ENCODE results near the gene DAPL1.

Gene DAPL1

GRCh38 chr2:158776231-158776630 lies 18.9 kb upstream of the DAPL1 start:
- ChIA-PET CTCF (interaction anchor here (1.0 to 1.8 kb wide), 3 partner anchors 11 to 22 kb away, joined by 3 to 4 read pairs (median 3); no protein-coding TSS in a partner anchor), POLR2A (no interaction called here)
- DNase-seq (ENCODE audit: extremely low spot score): no peak

DNA sequence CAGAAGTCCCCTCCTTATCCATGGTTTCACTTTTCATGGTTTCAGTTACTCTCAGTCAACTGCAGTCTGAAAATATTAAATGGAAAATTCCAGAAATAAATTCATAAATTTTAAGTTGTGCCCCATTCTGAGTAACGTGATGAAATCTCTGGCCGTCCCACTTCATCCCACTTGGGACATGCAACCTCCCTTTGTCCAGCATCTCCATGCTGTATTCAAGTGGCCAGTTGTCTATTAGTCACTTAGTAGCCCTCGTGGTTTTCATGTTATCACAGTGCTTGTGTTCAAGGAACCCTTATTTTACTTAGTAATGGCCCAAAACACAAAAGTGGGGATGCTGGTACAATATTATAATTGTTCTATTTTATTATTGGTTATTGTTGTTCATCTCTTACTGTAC lies 18.0 kb upstream of the DAPL1 start:
- CTCF ChIA-PET: interaction anchor here (1.8 kb wide), 1 partner anchor 12 kb away, joined by 4 read pairs; no protein-coding TSS in a partner anchor
- no peak for TF ChIP-seq CTCF (IDR thresholded peaks at IDR 0.05; ENCODE audit: control extremely low read depth, extremely low read depth, low read depth, missing control alignments)
- POLR2A ChIA-PET: no interaction called here
- DNase-seq (ENCODE audit: extremely low spot score): no peak

More at GRCh38 chr2:158776231-158776630, 18.9 kb upstream of the DAPL1 start:
- no peak for TF ChIP-seq CTCF (IDR thresholded peaks at IDR 0.05; ENCODE audit: control extremely low read depth, extremely low read depth, low read depth, missing control alignments)

GRCh38 chr2:158778243-158778642 lies 16.9 kb upstream of the DAPL1 start:
- no peak for TF ChIP-seq CTCF (IDR thresholded peaks at IDR 0.05; ENCODE audit: control extremely low read depth, extremely low read depth, low read depth, missing control alignments)
- no peak for DNase-seq (ENCODE audit: extremely low spot score)
- CTCF ChIA-PET: no interaction called here
- POLR2A ChIA-PET: no interaction called here

- DNase-seq (ENCODE audit: extremely low spot score): no peak
- POLR2A ChIA-PET: no interaction called here
- CTCF ChIA-PET: no interaction called here
- no peak for TF ChIP-seq CTCF (IDR thresholded peaks at IDR 0.05; ENCODE audit: control extremely low read depth, extremely low read depth, low read depth, missing control alignments)
These were observed 15.5 kb upstream of the DAPL1 start for GRCh38 chr2:158779621-158780020.

- ChIA-PET POLR2A (no interaction called here), CTCF (no interaction called here)
- DNase-seq (ENCODE audit: extremely low spot score): no peak
- no peak for TF ChIP-seq CTCF (IDR thresholded peaks at IDR 0.05; ENCODE audit: control extremely low read depth, extremely low read depth, low read depth, missing control alignments)
These were observed 13.7 kb upstream of the DAPL1 start for GRCh38 chr2:158781353-158781961.

- DNase-seq (ENCODE audit: extremely low spot score): no peak
- TF ChIP-seq CTCF (IDR thresholded peaks at IDR 0.05; ENCODE audit: control extremely low read depth, extremely low read depth, low read depth, missing control alignments): no peak
- CTCF ChIA-PET: no interaction called here
- POLR2A ChIA-PET: no interaction called here
These were observed 13.0 kb upstream of the DAPL1 start for GRCh38 chr2:158782136-158782535.
